ENCODE measurements around the gene TBRG1. TPM values are rescaled to one million over a fixed set of nuclear protein-coding genes. Genes with fewer than 3 reads are reported as not detected.

Gene TBRG1, protein sequence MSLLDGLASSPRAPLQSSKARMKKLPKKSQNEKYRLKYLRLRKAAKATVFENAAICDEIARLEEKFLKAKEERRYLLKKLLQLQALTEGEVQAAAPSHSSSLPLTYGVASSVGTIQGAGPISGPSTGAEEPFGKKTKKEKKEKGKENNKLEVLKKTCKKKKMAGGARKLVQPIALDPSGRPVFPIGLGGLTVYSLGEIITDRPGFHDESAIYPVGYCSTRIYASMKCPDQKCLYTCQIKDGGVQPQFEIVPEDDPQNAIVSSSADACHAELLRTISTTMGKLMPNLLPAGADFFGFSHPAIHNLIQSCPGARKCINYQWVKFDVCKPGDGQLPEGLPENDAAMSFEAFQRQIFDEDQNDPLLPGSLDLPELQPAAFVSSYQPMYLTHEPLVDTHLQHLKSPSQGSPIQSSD
- 10 to 100 TPM; 35.7 to 40.8 (median 36.2) TPM for polyA plus RNA-seq

DNA sequence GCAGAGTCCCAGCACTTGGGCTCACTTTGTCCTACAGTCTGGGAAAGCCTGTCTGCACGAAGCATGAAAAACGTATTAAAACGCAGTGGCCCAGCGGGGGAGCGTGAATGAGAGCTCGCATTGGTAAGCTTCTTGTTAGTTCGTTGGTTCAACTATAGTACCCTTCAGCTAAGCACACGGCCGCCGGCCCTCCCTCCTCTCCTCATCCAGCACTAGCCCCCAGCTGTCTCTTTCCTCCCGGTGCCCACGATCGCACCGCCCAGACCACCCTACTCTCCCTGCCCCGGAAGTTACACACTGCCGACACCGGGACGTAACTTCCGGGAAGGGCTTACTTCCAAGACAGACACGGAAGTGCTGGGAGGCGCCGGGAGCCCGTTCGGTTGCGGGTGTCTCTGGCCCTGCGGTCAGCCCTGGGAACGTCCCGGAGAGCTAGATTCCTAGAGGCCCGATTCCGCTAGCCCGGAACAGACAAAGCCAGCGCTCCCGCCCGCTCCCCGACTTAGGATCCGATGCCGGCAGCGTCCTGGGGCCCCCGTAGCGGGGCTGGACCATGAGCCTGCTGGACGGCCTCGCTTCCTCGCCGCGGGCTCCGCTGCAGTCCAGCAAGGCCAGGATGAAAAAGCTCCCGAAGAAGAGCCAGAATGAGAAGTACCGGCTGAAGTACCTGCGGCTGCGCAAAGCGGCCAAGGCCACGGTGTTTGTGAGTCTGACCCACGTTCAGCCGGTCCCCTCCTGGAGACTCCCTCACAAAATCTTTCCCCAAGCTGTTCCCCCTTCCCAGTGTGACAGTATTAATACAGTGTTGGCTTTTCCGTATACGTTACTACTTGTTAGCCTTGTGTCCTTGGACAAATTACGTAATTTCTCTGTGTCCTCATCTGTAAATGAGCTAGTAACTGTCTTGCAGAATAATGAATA, at the start of gene TBRG1:
TBRG1 (plus strand) TSS at position 334 of the 921 bp plus-strand sequence; CDS start at position 554, 220 bp downstream.
- peaks cover 0 to 13% (median 9%) of the 10 kb centered on the region in 3 donors for H3K36me3 Mint-ChIP-seq
- peaks cover 36 to 60% of the 10 kb centered on the region in 2 donors for H3K4me1 Mint-ChIP-seq
- DNase-seq = peak; percentile 81 to 85 (median 84)
- H3K27me3 Mint-ChIP-seq (ENCODE audit: low read depth in 3 of 3) = peaks cover 5 to 9% (median 7%) of the 10 kb centered on the region in 3 donors
- H3K9me3 Mint-ChIP-seq = no peaks in the 10 kb centered on the region
- H3K4me3 Mint-ChIP-seq = peak within 1 kb of the TSS; percentile 91 to 99 (median 98)
- H3K27ac Mint-ChIP-seq = peak within 1 kb of the TSS; percentile 92 to 99 (median 98)

DNA sequence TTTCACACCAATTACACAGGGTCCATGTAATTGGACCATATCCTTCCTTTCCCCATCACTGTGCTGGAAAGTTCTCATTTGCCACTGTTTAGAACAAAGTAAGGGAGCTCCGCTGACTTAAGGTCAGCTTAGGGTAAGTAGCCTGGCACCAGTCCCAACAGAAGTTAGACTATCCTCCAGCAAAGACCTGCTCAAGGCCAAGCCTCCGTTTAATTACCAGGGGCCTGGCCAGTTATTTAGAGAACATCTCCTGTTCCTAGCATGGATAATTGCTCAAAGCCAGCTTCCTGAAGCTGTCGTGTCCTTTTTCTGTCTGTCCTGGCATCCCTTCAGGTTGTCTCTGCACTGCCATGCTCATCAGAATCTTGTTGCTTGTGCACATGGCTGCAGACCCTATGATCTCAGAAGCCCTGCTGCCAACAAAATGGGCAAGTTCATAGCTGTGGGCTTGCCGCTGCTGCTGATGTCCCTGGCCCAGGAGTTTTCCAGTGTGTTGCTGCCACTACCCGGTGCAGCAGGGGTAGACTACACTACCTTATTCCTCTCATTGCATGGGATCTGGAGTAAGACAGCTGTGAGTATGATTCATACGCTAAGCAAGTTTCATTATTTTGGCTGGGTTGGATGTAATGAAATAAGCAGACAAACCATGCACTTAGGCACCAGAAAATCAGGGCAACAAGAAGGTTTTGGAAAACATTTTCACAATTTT, 44.8 kb upstream of the TBRG1 start:
- Mint-ChIP-seq H3K9me3 (no peaks in the 10 kb centered on the region), H3K36me3 (no peaks in the 10 kb centered on the region), H3K4me1 (no peaks in the 10 kb centered on the region), H3K4me3 (no peak overlapping the region), H3K27me3 (ENCODE audit: low read depth in 3 of 3) (peaks cover 2 to 5% (median 2%) of the 10 kb centered on the region in 3 donors), H3K27ac (no peak overlapping the region)
- DNase-seq = no peak

DNA sequence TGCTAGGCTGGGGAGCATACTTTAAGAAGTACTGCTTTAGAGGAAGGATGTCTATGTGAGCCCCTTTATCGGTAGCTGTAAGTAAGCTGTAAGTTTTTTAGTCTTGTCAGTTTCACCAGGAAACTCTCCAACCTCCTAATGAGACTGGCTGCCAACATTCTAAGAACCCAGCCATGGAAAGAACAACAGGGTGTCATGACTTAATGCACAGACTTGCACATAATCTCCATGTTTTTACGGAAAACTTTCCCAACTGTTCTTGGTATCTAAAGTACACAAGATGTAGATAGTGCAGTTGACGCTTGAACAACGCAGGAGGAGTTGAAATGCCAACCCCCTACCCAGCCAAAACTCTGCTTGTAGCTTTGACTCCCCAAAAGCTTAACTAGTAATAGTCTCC, 43.9 kb upstream of the TBRG1 start:
- H3K27me3 Mint-ChIP-seq (ENCODE audit: low read depth in 3 of 3) = peaks cover 2 to 6% (median 2%) of the 10 kb centered on the region in 3 donors
- H3K27ac Mint-ChIP-seq = no peak overlapping the region
- no peak overlapping the region for H3K4me3 Mint-ChIP-seq
- H3K36me3 Mint-ChIP-seq = no peaks in the 10 kb centered on the region
- no peaks in the 10 kb centered on the region for H3K9me3 Mint-ChIP-seq
- DNase-seq = no peak
- no peaks in the 10 kb centered on the region for H3K4me1 Mint-ChIP-seq

DNA sequence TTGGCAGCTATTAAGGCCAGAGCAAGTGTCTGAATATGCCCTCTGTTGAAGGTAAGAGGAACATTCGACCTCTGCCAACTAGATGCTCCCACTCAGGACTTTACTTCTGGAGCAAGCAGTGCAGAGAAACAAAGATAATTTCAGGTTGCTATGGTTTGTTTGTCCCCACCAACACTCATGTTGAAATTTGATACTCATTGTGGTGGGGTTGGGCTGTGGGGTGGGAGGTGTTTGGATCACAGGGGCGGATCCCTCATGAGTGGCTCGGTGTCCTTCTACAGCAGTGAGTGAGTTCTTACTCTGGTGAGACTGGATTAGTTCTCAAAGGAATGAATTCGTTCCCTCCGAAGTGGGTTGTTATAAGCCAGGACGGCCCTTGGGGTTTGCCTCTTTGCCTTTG, 40.8 kb upstream of the TBRG1 start:
- DNase-seq = no peak
- H3K9me3 Mint-ChIP-seq = no peaks in the 10 kb centered on the region
- H3K27ac Mint-ChIP-seq = no peak overlapping the region
- peaks cover 2 to 5% (median 4%) of the 10 kb centered on the region in 3 donors for H3K27me3 Mint-ChIP-seq (ENCODE audit: low read depth in 3 of 3)
- no peaks in the 10 kb centered on the region for H3K36me3 Mint-ChIP-seq
- no peak overlapping the region for H3K4me3 Mint-ChIP-seq
- no peaks in the 10 kb centered on the region for H3K4me1 Mint-ChIP-seq

DNA sequence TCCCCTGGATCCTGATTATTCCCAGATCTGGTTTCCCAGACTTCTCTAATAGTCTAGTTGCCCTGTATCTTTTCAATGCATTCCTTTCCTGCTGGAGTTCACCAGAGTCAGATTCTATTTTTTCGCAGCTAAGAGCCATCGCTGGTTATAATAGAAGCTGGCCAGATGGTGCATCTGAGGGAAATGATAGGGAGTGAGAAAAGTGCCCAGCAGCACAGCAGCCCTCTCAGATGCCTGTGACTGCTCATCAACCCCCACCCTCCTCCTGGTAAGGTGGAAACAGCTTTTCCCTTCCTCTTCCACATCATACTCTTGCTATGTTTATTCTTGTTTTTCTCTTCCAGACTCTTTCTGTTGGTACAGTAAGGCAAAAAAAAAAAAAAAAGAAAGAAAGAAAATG, 40.1 kb upstream of the TBRG1 start:
- no peak for DNase-seq
- H3K4me1 Mint-ChIP-seq = no peaks in the 10 kb centered on the region
- H3K4me3 Mint-ChIP-seq = no peak overlapping the region
- H3K9me3 Mint-ChIP-seq = no peaks in the 10 kb centered on the region
- no peak overlapping the region for H3K27ac Mint-ChIP-seq
- peaks cover 2 to 8% (median 5%) of the 10 kb centered on the region in 3 donors for H3K27me3 Mint-ChIP-seq (ENCODE audit: low read depth in 3 of 3)
- no peaks in the 10 kb centered on the region for H3K36me3 Mint-ChIP-seq

DNA sequence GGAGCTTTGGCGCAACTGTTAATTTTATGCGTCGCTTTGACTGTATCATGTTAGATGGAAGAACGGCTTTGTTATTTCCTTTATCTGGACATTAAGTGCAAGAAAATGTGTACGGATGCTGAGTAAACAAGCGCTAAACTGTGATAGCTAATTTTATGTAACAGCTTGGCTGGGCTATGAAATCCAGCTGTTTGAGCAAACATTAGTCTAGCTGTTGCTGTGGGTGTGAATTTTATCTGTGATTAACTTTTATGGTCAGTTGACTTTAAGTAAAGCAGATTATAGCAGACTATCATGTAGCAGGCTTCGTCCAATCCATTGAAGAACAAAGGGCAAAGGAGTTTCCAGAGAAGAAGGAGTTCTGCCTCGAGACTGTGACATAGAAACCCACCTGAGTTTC, 38.9 kb upstream of the TBRG1 start:
- DNase-seq = no peak
- Mint-ChIP-seq H3K27ac (no peak overlapping the region), H3K4me1 (no peaks in the 10 kb centered on the region), H3K4me3 (no peak overlapping the region), H3K9me3 (no peaks in the 10 kb centered on the region), H3K36me3 (no peaks in the 10 kb centered on the region), H3K27me3 (ENCODE audit: low read depth in 3 of 3) (peaks cover 2 to 8% (median 5%) of the 10 kb centered on the region in 3 donors)

DNA sequence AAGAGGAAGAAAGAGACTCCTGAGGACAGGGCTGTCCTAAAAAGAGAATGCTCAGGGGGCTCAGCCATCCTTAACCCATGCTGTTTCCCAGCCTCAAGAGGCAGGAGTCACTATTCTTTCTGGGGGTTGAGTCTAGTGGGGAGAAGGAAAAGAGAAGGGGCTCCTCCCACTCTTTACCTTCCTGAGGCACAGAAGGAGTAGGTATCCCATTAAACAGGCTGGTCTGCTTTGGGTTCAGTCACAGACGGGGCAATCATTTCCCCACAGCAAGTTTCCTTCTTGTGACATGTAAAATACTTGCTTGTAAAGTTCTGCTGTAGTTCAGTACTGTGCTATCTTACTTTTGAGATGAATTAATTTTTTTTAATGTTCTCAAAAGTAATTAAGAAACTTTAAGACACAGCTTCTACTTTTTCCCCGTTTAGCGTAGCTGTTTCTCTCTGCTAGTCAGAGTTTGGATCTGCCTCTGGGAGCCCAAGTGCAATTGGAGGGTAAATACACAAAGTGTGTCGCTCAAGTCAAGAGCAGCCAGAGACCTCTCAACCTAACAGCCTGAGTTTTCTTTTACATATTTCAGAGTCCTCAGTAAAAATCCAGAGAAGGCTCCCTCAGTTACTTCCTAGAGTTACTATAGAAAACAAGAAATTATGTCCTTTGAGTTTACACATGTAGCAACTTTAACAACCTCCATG, 37.8 kb upstream of the TBRG1 start:
- DNase-seq = no peak
- Mint-ChIP-seq H3K36me3 (no peaks in the 10 kb centered on the region), H3K9me3 (no peaks in the 10 kb centered on the region), H3K4me1 (no peaks in the 10 kb centered on the region), H3K4me3 (no peak overlapping the region), H3K27ac (no peak overlapping the region), H3K27me3 (ENCODE audit: low read depth in 3 of 3) (peaks cover 2 to 8% (median 5%) of the 10 kb centered on the region in 3 donors)

DNA sequence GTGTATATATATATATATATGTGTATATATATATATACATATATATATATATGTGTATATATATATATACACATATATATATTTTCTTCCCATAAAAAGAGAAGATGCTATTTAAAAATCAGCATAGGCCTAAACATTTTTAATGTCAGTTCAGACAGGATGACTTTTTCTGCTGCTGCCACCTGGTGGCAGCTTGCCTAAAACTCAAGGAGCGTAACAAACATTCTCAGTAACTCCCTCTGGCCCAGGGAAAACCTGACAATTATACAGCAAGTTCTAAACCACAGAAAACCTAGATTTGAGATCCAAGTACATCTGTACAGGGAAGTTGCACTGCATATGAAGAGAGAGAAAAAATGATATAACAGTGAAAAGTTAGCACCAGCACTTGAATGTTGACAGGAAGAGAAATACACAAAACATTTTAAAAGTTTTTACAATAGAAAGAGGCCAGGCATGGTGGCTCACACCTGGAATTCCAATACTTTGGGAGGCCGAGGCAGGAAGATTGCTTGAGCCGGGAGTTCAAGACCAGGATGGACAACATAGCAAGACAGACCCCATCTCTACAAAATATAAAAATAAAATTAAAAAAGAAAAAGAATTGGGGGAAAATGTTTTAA, 36.3 kb upstream of the TBRG1 start:
- Mint-ChIP-seq H3K36me3 (no peaks in the 10 kb centered on the region), H3K9me3 (no peaks in the 10 kb centered on the region), H3K4me3 (no peak overlapping the region), H3K27me3 (ENCODE audit: low read depth in 3 of 3) (peaks cover 2 to 8% (median 5%) of the 10 kb centered on the region in 3 donors), H3K4me1 (no peaks in the 10 kb centered on the region), H3K27ac (no peak overlapping the region)
- peak in 2 of 3 donors; percentile 0 to 3 for DNase-seq

DNA sequence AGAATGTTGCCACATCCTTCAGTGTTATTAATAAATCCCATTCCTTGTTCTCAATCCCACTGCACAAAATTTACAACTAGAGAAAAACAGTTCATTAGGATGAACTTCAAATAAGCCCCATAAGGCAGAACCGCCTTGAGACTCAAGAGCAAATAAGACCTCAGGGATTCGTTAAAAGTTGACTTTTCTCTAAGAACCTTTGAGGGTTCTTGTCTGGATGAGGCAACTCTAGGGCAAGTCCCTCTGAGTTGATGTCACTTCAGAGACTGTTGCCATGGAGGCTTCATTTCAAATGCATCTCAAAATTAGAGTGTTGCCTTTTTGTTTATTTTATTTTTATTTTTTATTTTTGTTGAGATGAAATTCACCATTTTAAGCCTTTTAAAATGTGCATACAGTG, 31.2 kb upstream of the TBRG1 start:
- Mint-ChIP-seq H3K9me3 (no peaks in the 10 kb centered on the region), H3K36me3 (no peaks in the 10 kb centered on the region), H3K4me3 (no peak overlapping the region), H3K27me3 (ENCODE audit: low read depth in 3 of 3) (peaks cover 0 to 9% (median 4%) of the 10 kb centered on the region in 3 donors), H3K4me1 (no peaks in the 10 kb centered on the region), H3K27ac (no peak overlapping the region)
- no peak for DNase-seq

DNA sequence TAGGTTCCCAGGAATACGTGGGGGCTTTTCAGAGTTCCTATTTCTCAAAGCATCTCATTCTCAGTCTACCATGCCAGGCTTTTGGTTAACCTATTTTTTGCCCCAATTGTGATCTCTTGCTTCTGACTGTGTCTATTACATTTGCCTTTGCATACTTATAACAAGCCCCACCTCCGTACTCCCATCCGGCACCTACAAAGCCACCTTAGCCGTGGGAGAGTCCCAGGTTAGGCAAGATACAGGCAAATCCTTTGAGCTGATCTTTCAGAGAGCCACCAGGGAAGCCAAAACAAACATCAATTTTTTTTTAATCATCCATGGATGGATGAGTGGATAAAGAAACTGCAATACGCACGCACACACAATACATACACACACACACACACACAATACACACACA, 30.0 kb upstream of the TBRG1 start:
- no peak overlapping the region for H3K27ac Mint-ChIP-seq
- no peaks in the 10 kb centered on the region for H3K4me1 Mint-ChIP-seq
- DNase-seq = no peak
- H3K9me3 Mint-ChIP-seq = no peaks in the 10 kb centered on the region
- no peaks in the 10 kb centered on the region for H3K36me3 Mint-ChIP-seq
- peaks cover 4 to 5% (median 4%) of the 10 kb centered on the region in 3 donors for H3K27me3 Mint-ChIP-seq (ENCODE audit: low read depth in 3 of 3)
- H3K4me3 Mint-ChIP-seq = no peak overlapping the region

DNA sequence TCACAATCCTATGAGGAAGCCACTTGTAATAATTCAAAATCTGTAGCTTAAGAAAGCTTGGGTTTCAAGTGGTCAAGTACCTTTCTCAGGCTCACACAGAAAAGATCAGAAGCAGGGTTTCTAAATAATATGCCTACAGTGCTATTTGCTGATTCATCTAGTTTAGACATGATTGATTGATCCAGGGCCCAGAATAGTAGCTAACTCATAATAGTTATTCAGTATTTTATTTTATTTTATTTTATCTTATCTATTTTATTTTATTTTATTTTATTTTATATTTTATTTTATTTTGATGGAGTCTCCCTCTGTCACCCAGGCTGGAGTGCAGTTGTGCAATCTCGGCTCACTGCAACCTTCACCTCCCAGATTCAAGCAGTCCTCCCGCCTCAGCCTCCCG, 27.4 kb upstream of the TBRG1 start:
- no peak for DNase-seq
- Mint-ChIP-seq H3K9me3 (no peaks in the 10 kb centered on the region), H3K36me3 (no peaks in the 10 kb centered on the region), H3K27ac (no peak overlapping the region), H3K4me3 (no peak overlapping the region), H3K27me3 (ENCODE audit: low read depth in 3 of 3) (peaks cover 2 to 8% (median 7%) of the 10 kb centered on the region in 3 donors), H3K4me1 (no peaks in the 10 kb centered on the region)

DNA sequence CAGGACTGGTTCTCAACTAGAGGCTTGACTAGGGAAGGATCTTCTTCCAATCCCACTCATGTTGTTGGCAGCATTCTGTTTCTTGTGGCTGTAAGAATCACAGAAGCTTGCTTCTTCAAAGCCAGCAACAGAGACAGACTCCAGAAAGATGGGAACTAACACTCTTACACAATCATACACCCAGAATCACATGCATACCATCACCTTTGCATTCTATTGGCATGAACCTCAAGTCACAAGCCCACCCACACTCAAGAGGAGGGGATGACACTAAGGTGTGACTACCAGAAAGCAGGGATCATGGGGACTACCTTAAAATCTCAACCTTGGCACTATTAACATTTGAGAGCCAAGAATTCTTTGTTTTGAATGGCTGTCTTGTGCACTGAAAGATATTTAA, 25.0 kb upstream of the TBRG1 start:
- no peaks in the 10 kb centered on the region for H3K4me1 Mint-ChIP-seq
- DNase-seq = no peak
- H3K27ac Mint-ChIP-seq = no peak overlapping the region
- H3K36me3 Mint-ChIP-seq = no peaks in the 10 kb centered on the region
- H3K4me3 Mint-ChIP-seq = no peak overlapping the region
- peaks cover 2 to 14% (median 12%) of the 10 kb centered on the region in 3 donors for H3K27me3 Mint-ChIP-seq (ENCODE audit: low read depth in 3 of 3)
- no peaks in the 10 kb centered on the region for H3K9me3 Mint-ChIP-seq

Data from immature natural killer cell (primary cell).